Body of pancreas (tissue), 4 donors: ENCODE measurements around the gene HNRNPL. TPM values are rescaled to one million over a fixed set of nuclear protein-coding genes. Genes with fewer than 3 reads are reported as not detected.
"Not testable (repeated sequence)": the region's sequence is repeated elsewhere in the genome, so short reads cannot be mapped to it uniquely, and the experiment has no call there.

ENCODE experiments used
- ATAC-seq: fragments of 150-250 bp; one replicate; pipeline ENCODE4 v1.9.1; 2016
- DNase-seq, 4 donors: peaks; one replicate each; pipeline ENCODE4 v3.0.0-alpha.2; 2019
- H3K27ac ChIP-seq, 4 donors: fragments of 200-600 bp; sonication (generic); 1 replicate in 3 of 4; 2 replicates in 1 of 4; pipeline versions ENCODE4 v1.5.1 to v1.6.1; 2016 to 2019; ENCODE audit warnings: mild to moderate bottlenecking in 1 of 4, mixed read lengths in 1 of 4, moderate library complexity in 1 of 4
- H3K27me3 ChIP-seq, 2 donors: fragments of 200-600 bp; sonication (generic); one replicate each; pipeline ENCODE4 v1.6.0; 2016; ENCODE audit warnings: mild to moderate bottlenecking in 1 of 2
- H3K36me3 ChIP-seq, 2 donors: fragments of 200-600 bp; sonication (generic); replicated peaks in 1 of 2; 2 replicates each; pipeline ENCODE4 v1.5.1; 2016; ENCODE audit warnings: low read depth in 2 of 2; ENCODE audit not compliant: insufficient read depth in 1 of 2
- H3K4me1 ChIP-seq: fragments of 200-600 bp; sonication (generic); one replicate; pipeline ENCODE4 v1.6.0; 2016
- H3K4me3 ChIP-seq, 2 donors: fragments of 200-600 bp; sonication (generic); 1 replicate in 1 of 2; 2 replicates in 1 of 2; pipeline ENCODE4 v1.5.1; 2016 to 2019
- H3K9me3 ChIP-seq, 3 donors: fragments of 200-600 bp; sonication (generic); 1 replicate in 2 of 3; 2 replicates in 1 of 3; pipeline ENCODE4 v1.5.1; 2016
- POLR2A ChIP-seq, 3 donors: fragments of 450-650 bp; IDR thresholded peaks; one replicate each; pipeline ENCODE4 v1.6.1; 2016; ENCODE audit warnings: antibody characterized with exemption in 3 of 3, mild to moderate bottlenecking in 2 of 3
- WGBS, 2 donors: methylation state at CpG; one replicate each; pipeline ENCODE4 v1.1.5; 2017; 5-methylcytosine and 5-hydroxymethylcytosine counted together
- intact Hi-C: fragments of 100-400 bp; cut with DNase I; formaldehyde crosslinking; loops from one replicate; pipeline ENCODE4 v1.15.1; 2023
- total RNA-seq, 2 donors: library from RNA; depleted of rRNA; stranded (reverse); fragments of >200 nt; gene quantifications; one replicate each; pipeline ENCODE4 v1.1.0, GENCODE V29; 2016
- TF ChIP-seq, protein P1 (sequence below), 7 experiments: fragments of 450-650 bp in 4 of 7; fragments of 200-600 bp in 3 of 7; sonication (generic) in 3 of 7; IDR thresholded peaks; one replicate each; pipeline ENCODE4 v1.5.1; 2016 to 2019; ENCODE audit warnings: antibody characterized with exemption in 7 of 7

HNRNPL gene
- total RNA-seq, 2 donors from 2014 or later, result 80.4 to 139 TPM

DNA sequence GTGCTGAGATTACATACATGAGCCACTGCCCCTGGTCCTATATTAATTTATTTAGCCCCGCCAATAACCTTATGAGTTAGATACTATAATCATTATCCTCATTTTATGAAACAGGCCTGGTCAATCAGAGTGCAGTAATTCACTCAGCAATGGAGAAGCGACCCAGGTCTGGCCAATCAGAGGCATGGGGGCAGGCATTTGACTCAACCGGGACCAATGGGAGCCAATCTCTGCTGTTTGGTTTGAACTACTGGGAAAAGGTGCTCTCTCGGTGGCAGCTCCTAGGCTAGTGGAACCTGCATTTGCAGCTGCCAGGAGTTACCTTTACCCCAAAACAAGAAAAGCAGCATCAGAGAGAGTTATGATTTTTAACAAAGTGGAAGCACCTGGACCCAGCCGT lies 43.1 kb upstream of the HNRNPL start:
- DNase-seq (no peak), ATAC-seq (no peak)
- no peaks in the 10 kb centered on the region for H3K27me3 ChIP-seq
- peaks cover 4% of the 10 kb centered on the region for H3K4me1 ChIP-seq
- no peak overlapping the region for H3K4me3 ChIP-seq
- H3K27ac ChIP-seq, result no peak overlapping the region
- no peak for TF ChIP-seq POLR2A (IDR thresholded peaks at IDR 0.05)
- TF ChIP-seq, protein P1, sequence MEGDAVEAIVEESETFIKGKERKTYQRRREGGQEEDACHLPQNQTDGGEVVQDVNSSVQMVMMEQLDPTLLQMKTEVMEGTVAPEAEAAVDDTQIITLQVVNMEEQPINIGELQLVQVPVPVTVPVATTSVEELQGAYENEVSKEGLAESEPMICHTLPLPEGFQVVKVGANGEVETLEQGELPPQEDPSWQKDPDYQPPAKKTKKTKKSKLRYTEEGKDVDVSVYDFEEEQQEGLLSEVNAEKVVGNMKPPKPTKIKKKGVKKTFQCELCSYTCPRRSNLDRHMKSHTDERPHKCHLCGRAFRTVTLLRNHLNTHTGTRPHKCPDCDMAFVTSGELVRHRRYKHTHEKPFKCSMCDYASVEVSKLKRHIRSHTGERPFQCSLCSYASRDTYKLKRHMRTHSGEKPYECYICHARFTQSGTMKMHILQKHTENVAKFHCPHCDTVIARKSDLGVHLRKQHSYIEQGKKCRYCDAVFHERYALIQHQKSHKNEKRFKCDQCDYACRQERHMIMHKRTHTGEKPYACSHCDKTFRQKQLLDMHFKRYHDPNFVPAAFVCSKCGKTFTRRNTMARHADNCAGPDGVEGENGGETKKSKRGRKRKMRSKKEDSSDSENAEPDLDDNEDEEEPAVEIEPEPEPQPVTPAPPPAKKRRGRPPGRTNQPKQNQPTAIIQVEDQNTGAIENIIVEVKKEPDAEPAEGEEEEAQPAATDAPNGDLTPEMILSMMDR (IDR thresholded peaks at IDR 0.05), result no peak
- peaks cover 0 to 10% of the 10 kb centered on the region in 2 donors for H3K36me3 ChIP-seq
- intact Hi-C loops, result no loop called here
- H3K9me3 ChIP-seq, result no peaks in the 10 kb centered on the region
- 88% methylated on average over 5 of the region's 5 CpGs for WGBS, 2 donors

DNA sequence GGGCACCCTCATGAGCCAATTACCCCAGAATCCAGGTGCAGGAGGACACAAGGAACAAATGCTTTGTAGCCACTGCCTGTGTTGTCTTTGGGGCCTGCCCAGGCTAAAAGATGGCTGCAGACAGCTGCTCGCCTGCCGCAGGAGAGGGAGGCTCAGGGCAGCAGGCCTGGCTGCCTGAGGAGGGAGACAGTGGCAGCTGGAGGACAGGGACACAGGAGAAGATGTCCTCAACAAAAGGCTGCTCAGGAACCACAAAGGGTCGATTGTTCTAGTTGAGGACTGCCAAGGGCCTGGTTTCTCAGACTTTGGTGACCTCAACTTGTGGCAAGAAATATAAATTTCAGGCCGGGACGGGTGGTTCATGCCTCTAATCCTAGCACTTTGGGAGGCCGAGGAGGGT lies 42.0 kb upstream of the HNRNPL start:
- Histone ChIP-seq H3K4me3 (no peak overlapping the region), H3K4me1 (no peaks in the 10 kb centered on the region), H3K27me3 (no peaks in the 10 kb centered on the region), H3K36me3 (peaks cover 0 to 10% of the 10 kb centered on the region in 2 donors), H3K9me3 (no peaks in the 10 kb centered on the region), H3K27ac (no peak overlapping the region)
- WGBS, 2 donors, result 86 to 89% methylated on average over 6 of the region's 6 CpGs
- TF ChIP-seq, protein P1 (IDR thresholded peaks at IDR 0.05), result no peak
- TF ChIP-seq POLR2A (IDR thresholded peaks at IDR 0.05), result no peak
- intact Hi-C loops, result no loop called here
- DNase-seq, result no peak
- no peak for ATAC-seq

DNA sequence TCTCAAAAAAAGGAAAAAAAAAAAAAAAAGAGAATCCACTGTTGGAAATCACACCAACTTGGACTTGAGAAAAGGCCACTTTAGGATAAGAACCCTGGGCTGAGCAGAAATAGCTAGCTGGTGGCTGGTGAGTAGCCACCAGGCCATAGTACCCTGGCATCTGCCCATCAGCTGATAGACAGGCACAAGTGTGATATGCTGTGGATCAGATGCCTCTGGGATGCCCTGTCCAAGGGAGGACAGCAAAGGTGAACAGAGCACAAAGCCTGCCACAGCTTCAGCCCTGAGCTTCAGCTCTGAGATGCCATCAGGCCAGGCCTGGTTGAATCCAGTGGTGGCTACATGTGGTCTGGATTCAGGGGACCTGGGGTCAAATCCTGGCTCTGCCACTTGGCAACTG lies 40.9 kb upstream of the HNRNPL start:
- Histone ChIP-seq H3K27me3 (no peaks in the 10 kb centered on the region), H3K4me3 (no peak overlapping the region), H3K36me3 (peaks cover 0 to 10% of the 10 kb centered on the region in 2 donors), H3K4me1 (peaks cover 10% of the 10 kb centered on the region), H3K27ac (no peak overlapping the region), H3K9me3 (no peaks in the 10 kb centered on the region)
- ATAC-seq (no peak), DNase-seq (no peak)
- intact Hi-C loops, result no loop called here
- TF ChIP-seq, protein P1 (IDR thresholded peaks at IDR 0.05), result no peak
- no peak for TF ChIP-seq POLR2A (IDR thresholded peaks at IDR 0.05)

DNA sequence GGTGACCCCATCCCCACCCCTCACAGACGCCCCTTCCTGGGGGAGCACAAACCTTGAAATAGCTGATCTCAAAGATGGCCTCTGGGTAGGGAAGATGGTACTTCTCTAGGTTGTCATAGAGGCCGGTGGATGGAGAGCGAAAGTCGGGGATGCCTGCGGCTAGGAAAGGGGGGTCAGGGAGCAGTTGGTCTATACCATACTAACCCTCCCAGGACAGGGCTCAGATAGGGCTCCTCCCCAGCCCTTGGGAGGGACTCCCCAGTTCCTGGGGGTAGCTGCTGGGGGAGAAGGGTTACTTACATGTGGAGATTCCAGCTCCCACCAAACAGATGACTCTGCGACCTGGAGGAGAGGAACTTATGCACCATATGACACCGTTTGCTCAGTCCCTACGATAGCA lies 40.0 kb upstream of the HNRNPL start:
- intact Hi-C loops, result no loop called here
- peaks cover 10% of the 10 kb centered on the region for H3K4me1 ChIP-seq
- DNase-seq (no peak), ATAC-seq (no peak)
- peaks cover 0 to 10% of the 10 kb centered on the region in 2 donors for H3K36me3 ChIP-seq
- H3K27ac ChIP-seq, result no peak overlapping the region
- no peaks in the 10 kb centered on the region for H3K27me3 ChIP-seq
- 89 to 94% methylated on average over 5 to 8 of the region's 8 CpGs for WGBS, 2 donors
- H3K4me3 ChIP-seq, result no peak overlapping the region
- no peaks in the 10 kb centered on the region for H3K9me3 ChIP-seq
- TF ChIP-seq, protein P1 (IDR thresholded peaks at IDR 0.05), result no peak
- no peak for TF ChIP-seq POLR2A (IDR thresholded peaks at IDR 0.05)

DNA sequence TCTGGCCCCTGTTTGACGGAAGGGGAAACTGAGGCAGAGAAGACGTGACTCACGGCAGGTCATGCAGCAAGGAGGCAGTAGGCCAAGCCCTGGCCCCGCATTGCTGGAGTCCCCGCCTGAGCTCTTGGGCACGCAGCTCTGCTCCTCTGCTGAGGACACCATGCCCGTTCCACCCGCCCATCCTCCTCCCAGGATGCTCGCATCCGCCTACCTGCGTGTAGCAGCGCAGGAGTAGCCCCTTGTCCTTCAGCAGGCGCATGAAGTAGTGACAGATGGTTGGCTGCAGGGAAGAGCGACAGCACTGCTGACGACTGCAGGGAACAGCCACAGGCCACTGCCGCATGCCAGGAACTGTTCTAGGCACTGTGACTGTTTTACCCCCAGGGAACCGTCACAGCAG lies 39.1 kb upstream of the HNRNPL start:
- DNase-seq (no peak), ATAC-seq (no peak)
- peaks cover 10% of the 10 kb centered on the region for H3K4me1 ChIP-seq
- no peak overlapping the region for H3K4me3 ChIP-seq
- peaks cover 0 to 10% of the 10 kb centered on the region in 2 donors for H3K36me3 ChIP-seq
- H3K27ac ChIP-seq, result no peak overlapping the region
- intact Hi-C loops, result no loop called here
- TF ChIP-seq, protein P1 (IDR thresholded peaks at IDR 0.05), result no peak
- TF ChIP-seq POLR2A (IDR thresholded peaks at IDR 0.05), result no peak
- no peaks in the 10 kb centered on the region for H3K9me3 ChIP-seq
- H3K27me3 ChIP-seq, result no peaks in the 10 kb centered on the region
- 91 to 92% methylated on average over 15 to 16 of the region's 17 CpGs for WGBS, 2 donors

DNA sequence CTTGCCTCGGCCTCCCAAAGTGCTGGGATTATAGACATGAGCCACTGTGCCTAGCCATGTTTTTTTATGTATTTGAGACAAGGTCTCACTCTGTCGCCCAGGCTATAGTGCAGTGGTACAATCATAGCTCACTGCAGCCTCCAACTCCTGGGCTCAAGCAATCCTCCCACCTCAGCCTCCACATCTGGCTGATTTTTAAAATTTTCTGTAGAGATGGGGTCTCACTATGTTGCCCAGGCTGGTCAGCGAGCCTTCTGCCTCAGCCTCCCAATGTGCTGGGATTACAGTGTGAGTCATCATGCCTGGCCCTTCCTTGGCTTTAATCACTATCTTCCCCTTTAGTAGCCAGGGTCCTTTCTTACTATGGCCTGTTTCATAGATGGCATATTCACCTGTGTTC lies 34.9 kb upstream of the HNRNPL start:
- H3K4me1 ChIP-seq, H3K36me3 ChIP-seq, H3K27ac ChIP-seq, H3K27me3 ChIP-seq, DNase-seq, ATAC-seq, intact Hi-C loops, H3K4me3 ChIP-seq, H3K9me3 ChIP-seq: not testable (repeated sequence)
- WGBS, 2 donors, result 95 to 97% methylated on average over 3 of the region's 3 CpGs
